GM11168 (cell line): Measurements from ENCODE around the gene PRSS53.

Experiments used
- in situ Hi-C: fragments of 300-500 bp; cut with MboI; formaldehyde crosslinking; loops from one replicate; pipeline ENCODE4 v1.12.0; 2022; ENCODE audit warnings: low sequenced_read_pairs; ENCODE audit not compliant: unreplicated experiment

Gene PRSS53

DNA sequence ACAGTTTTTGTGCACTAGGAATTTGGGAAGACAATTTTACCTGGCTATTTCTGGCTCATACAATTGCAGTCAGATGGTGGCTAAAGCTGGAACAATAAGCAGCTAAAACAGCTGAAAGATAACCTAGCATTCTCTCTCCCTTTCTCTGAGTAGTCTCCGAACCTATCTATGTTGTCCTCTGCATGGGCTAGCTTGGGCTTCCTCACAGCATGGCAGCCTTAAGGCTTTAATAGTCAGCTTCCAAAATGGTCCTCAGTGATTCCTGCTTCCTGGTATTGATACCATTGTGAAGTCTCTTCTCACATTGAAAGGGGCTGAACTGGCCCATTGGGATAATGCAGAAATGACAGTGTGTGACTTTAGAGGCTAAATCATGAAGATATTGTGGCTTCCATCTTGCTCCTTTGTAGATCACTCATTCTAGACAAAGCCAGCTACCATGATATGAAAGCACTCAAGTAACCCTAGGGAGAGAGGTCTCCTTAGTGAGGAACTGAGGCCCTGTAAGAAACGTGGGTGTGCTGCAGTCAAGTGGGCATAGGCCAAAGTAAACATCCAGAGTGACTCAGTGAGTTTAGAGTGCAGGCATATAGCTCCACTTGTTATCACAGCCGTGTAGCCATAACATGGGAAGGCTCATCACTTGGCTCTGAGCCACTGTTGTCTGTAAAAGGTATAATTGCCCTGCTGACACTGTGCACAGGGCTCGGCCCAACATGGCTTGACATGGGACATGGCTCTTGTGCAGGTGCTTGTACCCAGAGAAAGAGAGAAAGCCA, 11.3 kb upstream of the PRSS53 start:
- in situ Hi-C loops, result no loop called here

DNA sequence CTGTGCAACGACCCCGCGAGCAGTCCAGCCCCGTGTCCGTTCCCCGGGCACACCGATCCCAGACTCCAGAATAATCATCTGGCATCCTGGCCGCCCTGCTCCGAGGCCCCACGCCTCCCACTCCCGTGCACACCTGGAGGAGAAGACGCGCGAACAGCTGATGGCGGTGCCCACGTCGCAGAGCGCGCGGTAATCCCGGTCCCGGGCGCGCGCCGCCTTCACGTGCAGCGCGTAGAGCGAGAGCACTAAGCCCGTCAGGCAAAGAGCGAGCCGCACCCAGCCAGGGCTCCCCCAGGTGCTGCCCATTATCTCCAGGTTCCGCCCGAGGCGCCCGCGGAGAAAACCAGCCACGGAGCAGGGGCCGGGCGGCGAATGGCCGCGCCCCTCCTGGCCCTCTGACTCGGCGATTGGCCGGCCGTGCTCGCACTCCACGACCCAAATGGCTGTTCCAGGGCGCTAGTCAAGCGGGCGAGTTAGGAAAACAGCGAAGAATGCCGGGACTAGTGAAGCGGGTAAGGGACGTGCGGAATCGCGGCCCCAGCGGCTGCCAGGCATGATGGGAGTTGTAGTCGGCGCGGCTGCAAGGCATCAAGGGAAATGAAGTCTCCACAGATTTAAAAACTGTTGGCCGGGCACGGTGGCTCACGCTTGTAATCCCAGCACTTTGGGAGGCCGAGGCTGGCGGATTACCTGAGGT, 5.8 kb upstream of the PRSS53 start, which contains the start of gene VKORC1:
Gene VKORC1 (minus strand): TSS at position 374 of the 697 bp plus-strand sequence. CDS start 68 bp downstream, at position 306.
- in situ Hi-C loops, result no loop called here

DNA sequence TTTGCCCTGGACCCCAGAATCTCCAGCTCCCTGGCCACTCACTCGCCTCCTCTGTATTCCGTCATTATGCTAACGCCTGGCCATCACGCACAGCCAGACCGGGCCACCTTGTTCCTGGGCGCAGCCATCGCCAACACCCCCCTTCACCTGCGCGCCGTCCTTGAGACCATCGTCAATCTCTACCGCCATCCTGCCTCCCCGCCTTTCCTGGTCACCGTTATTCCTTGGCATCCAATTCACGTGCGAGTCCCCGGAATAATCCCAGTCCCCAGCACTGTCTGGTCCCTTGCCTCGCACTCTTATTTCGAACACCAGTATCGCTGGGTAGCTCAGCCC, 5.3 kb upstream of the PRSS53 start:
- in situ Hi-C loops, result no loop called here

DNA sequence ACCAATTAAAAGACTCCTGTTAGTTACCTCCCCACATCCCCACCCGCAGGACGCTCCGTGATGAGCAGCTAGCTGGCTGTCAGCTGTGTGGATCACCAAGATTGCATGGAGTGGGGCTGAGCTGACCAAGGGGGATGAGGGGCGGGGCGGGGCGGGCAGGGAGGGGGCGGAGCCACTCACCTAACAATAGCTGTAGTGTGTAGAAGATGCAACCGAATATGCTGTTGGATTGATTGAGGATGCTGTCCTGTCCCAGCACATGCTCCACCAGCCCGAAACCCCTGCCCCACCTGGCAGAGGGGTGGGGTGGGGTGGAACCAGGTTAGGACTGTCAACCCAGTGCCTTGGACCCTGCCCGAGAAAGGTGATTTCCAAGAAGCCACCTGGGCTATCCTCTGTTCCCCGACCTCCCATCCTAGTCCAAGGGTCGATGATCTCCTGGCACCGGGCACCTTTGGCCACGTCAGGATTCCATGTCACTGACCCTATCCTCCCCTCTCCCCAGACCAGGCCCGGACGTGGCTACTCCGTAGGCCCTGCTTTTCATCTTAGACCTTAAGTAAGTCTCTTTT, 4.5 kb upstream of the PRSS53 start:
- in situ Hi-C loops, result no loop called here

DNA sequence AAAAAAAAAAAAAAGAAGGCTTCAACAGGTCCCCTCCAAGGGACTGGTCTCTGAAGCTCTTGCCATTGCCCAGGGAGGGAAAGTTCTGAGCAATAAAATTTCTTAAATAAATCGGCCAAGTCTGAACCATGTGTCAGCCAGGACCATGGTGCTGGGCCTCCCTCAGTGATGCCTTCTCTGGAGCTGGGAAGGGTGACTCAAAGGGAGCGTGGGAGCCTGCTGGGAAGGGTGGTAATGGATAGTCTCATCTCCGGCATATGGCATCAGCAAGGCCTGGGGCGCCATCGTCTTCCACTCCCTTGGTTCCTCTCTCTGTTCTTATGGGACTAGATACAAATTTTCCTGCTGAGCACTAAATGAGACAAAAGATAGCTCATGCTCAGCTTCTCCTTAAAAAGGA, 3.6 kb upstream of the PRSS53 start:
- in situ Hi-C loops, result no loop called here

DNA sequence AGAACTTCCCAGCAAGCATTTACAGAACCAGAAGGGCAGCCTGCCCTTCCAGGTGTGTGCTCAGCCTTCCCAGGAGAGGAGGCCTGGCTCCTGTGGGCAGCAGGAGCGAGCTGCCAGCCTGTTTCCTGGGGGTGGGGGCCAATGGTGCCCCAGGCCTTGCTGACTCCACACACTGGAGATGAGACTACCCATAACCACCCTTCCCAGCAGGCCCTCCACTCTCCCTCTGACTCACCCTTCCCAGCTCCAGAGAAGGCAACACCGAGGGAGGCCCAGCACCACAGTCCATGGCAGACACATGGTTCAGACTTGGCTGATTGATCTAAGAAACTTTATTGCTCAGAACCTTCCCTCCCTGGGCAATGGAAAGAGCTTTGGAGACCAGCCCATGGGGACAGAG, 1.8 kb upstream of the PRSS53 start:
- in situ Hi-C loops, result no loop called here

DNA sequence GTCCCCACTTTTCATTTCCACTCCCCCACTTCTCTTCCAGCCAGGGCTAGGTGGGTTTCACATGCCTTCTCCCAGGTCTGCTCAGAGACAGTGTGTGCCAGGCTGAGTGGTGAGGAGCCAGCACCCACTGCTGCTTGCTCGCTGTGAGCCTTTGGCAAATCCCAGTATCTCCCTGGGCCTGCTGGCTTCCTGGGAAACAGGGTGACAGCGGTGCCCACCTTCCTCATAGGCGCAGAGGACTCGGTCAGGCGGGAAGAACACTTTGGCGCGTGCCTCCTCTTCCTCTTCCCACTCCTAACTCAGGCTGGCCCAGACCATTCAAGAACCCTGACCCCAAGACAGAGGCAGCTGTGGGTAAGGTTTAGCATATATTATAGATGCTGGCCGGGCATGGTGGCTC, 456 bp upstream of the PRSS53 start:
- in situ Hi-C loops, result no loop called here

DNA sequence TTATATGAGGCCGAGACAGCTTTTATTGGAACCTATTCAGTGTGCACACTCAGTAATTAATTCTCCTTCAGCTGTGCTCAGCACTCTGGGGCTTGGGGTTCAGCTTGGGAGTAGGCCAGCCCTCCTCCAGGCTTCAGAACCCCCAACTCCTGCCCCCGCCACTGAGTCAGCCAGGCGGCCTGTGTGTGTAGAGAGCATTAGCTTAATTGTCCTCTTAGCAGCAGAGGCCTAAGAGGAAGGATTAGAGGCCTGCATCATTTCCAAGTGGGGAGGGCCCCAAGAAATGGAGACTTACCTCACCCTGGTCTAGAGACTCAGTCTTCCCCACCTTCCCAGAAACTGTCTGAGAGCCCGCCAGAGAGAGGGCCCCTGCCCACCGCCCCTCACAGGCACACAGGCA, 772 bp downstream of the PRSS53 start:
- in situ Hi-C loops, result no loop called here

DNA sequence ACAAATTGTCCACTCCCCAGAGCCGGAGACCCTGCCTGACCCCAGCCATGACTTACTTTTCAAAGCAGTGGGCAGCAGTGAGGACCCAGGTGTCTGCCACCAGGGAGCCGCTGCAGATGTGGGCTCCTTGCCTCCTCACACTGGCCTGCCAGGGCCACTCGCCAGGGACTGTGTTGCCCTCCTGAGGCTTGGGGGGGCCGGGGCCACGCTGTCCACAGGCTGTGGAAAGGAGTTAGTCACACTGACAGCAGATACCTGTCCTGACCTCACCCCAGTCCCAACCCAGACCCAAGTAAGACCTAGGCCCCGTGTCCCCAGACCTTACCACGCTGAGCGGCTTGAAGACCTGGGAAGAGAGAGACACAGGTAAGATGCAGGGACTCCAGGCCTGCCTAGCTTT, 1.3 kb downstream of the PRSS53 start:
- in situ Hi-C loops, result no loop called here

DNA sequence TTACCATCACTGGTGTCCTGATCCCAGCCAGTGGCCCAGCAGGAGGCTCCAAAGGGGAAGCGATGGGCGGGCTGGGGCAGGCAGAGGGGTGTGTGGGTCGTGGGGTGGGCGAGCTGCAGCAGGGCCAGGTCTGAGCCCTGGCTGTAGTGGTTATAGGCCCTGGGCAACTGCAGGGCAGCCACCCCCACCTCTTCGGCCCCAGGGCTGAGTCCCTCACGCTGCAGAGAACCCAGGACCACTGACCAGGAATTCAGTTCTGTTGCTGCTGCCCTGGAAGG, 2.2 kb downstream of the PRSS53 start:
- in situ Hi-C loops, result no loop called here

DNA sequence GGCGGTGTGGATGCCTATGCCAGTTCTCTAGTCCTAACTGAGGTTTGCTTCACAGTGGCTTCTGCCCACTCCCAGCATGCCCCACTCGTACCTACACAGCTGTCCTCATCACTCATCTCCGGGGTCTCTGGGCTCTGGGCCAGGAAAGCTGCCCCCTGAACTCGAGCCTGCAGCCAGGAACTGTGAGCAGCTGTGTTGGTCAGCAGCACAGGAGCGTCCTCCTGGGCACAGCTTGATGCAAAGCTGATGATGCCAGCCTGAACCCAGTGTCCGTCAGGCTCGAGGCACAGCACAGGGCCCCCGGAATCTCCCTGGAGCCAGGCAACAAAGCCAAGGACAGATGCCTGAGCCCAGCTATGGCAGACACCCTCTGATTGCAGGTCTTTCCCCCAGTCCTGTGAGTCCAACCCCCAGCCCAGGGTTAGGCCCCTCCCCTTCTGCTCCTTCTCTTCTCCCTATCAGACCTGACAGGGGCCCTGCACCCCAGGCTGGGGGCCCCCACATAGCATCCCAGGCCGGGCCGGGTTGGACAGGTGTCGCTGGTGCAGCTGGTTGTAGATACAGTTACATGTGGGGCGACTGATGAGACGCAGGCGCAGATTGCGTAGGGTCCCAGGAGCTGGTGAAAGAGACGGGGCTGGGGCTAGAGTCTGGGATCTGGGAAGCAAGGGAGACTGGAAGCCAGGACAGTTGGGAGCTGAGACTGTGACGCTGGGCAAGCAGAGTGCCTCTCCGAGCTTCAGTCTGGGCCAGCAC, 2.7 kb downstream of the PRSS53 start:
- in situ Hi-C loops, result no loop called here

DNA sequence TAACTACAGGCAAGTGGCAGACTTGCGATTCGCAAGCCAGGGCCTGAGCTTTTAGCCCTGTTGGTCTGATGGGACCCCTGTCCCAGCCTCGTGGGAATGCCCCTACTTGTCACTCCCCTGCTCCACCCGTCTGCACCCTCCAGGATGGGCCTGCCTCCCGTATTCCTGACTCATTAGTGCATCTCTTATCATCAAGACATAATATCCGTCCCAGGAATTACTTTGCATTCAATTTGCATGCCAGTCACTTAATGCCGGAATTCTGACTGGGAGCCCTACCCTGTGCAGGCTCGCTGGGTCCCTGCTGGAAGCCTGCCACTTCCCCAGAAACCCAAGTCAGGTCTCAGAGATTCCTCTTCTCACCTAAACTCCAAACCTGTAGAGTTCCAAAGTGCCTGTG, 3.3 kb downstream of the PRSS53 start:
- in situ Hi-C loops, result no loop called here

DNA sequence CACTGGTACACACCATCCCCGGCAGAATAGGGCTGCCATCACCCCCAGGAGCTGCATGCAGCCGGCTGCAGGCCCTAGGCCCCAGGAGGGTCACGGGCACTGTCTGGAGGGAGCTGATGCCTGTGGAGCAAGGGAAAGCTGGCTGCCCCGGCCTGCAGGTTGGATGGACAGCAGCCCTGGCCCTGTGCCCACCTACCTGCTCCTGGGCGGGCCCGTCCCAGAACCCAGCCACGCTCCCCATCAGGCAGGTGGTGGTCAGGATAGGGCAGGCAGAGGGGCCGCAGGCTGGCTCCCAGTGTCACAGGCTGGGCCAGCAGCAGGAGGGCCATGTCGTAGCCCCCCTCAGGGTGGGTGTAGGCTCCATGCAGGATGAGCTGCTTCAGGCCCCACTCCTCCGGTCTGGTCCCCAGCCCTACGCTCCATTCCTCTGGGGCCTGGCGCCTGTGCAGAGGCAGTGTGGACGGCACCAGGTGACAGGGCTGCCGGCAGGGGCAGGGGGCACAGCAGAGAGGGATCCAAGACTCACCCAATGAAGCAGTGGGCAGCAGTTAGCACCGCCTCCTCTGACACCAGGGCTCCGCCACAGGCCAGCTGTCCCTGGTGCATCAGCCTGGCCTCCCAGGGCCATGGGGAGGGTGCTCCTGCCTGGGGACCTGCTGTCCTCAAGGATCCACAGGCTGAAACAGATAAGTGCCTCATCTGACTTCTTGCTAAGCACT, 4.0 kb downstream of the PRSS53 start:
- in situ Hi-C loops, result no loop called here

DNA sequence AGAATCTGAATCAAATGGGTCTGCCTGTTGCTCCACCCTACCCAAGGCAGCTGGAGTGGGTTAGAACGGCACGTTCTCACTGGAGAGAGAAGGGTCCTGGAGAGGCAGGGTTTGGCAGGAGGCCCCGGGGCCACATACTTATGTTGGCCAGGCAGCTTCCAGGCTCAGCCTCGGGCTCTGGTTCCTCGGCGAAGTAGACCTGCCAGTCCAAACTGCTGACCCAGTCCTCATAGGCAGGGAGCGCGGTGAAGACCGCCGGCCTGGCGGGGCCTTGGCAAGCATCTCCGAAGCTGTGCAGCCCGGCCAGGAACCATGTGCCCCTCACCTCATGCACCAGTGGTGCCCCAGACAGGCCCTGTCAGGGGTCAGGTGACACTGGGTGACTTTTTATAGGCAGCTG, 4.8 kb downstream of the PRSS53 start:
- in situ Hi-C loops, result no loop called here

DNA sequence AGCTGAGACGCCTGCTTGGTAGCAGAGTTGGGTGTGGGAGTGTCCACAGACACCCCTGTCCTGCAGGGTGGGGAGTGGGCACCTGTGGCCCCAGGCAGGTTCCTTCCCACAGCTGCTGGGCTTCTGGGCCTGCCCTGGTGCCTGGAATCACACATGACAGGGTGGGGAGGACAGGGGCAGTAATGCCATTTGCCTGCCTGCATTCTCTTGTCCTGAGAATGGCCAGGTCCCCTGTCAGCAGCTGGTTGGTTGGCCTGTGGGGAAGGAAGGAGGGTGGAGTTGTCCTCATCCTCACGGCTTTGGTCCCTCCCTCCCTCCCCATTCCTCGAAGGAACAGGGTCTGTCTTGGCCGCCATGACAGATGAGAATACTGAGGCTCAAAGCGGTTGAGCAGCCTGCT, 5.2 kb downstream of the PRSS53 start:
- in situ Hi-C loops, result no loop called here

DNA sequence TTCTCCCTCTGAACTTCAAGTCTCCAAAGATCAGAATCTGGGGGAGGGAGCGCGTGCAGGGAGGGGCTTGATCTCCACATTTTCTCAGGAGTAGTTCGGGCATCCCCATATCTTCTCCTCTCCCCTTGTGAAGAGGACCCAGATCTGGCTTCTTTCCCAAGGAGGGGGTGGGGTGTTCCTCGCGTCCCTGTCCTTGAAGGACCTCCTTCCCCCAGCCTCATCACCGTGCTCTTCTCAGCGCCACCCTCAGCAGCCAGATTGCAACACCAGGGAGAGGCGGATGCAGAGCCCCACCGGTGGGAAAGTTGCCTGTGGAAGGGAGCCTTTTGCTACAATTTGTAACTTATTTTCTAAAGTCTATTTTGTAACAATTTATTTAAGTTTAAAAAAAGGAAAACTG, 5.7 kb downstream of the PRSS53 start:
- in situ Hi-C loops, result no loop called here

DNA sequence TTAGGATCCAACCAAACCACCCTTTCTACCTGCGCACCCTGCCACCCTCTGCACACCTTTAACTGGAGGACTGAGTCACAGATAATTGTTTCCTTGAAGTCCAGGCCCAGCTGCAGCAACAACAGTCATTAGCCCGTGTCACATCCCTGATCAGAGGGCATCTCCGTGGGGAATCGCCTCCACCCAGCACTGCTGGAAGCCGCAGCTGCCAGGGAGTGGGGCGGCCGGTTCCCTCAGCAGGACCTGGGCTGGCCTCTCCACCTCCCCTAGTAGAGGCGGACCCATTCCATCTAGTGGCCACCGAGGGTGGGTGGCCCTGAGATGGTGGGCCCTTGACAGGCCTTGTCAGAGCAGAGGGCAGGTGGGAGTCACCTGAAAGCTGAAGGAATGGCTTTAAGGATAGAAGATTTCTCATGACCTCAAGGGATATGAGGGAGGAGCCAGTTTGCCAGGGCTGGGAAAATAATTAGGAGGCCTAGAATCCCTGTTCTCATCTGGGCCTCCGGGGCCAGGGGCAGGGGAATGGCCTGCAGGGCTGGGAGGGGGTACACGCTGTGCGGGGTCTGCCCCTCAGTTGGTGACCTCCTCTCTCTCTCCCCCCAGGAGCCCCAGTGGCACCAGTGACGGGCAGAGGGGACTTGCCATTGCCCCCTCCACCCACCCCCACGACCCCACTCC, 6.2 kb downstream of the PRSS53 start:
- in situ Hi-C loops, result no loop called here

DNA sequence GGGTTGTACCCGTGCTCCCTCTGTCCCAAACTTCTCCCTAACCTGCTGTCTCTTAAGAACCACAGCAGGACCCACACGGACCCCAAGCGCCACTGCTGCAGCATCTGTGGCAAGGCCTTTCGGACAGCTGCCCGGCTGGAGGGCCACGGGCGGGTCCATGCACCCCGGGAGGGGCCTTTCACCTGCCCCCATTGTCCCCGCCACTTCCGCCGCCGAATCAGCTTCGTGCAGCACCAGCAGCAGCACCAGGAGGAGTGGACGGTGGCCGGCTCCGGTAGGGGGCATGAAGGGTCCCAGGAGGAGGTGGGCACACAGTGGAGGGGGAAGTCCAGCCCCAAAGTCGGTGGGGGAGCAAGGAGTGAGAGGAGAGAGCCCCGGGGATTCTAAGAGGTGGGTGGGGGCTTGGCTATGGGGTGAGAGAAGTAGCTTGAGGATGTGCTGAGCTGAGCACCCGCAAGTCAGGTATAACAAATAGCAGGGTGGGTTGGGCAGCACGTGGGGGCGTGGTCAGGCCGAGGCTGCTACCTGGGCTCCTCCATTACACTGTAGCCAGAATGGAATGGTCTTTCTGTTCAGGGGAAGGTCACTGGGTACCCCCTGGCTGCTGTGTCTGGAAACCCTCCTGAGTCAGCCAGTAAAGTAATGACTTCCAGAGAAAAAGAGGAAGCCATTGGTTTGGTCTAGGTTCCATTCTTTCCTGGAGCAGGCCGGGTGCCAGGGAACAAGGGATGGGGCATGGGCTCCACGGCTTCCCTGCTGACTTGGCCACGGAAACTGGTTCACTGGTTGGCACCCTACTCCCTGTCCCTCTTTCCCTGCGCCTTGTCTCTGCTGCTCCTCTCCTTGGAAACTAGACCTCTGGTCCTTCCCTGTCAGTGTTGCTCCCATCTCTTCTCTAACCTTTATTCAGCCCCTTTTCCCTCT, 7.1 kb downstream of the PRSS53 start:
- in situ Hi-C loops, result no loop called here
